HG03097 (cell line): ENCODE measurements around the gene TULP4.
"Not testable (repeated sequence)": the region's sequence is repeated elsewhere in the genome, so short reads cannot be mapped to it uniquely, and the experiment has no call there.

Experiments
- ATAC-seq: cut with Tn5 transposase; IDR thresholded peaks from one replicate; pipeline ENCODE4 v1.9.1; 2021; ENCODE audit not compliant: unreplicated experiment, low FRiP score

The TULP4 gene

GRCh38 chr6:158545043-158545966 is 233.0 kb downstream of the TULP4 start:
- ATAC-seq: no peak

GRCh38 chr6:158548418-158549161 is 236.3 kb downstream of the TULP4 start:
- no peak for ATAC-seq

- ATAC-seq: no peak
These were observed 240.0 kb downstream of the TULP4 start for GRCh38 chr6:158552055-158552795.

- ATAC-seq: no peak
These were observed 240.5 kb downstream of the TULP4 start for GRCh38 chr6:158552796-158553138.

GRCh38 chr6:158554611-158555361 is 242.5 kb downstream of the TULP4 start:
- no peak for ATAC-seq

GRCh38 chr6:158556113-158556512 is 243.8 kb downstream of the TULP4 start:
- ATAC-seq: no peak

- ATAC-seq: not testable (repeated sequence)
These were observed 244.8 kb downstream of the TULP4 start for GRCh38 chr6:158557110-158557509.

- no peak for ATAC-seq
These were observed 245.7 kb downstream of the TULP4 start for GRCh38 chr6:158557927-158558326.

GRCh38 chr6:158558415-158559306 is 246.4 kb downstream of the TULP4 start:
- ATAC-seq: no peak

GRCh38 chr6:158559338-158559894 is 247.2 kb downstream of the TULP4 start:
- ATAC-seq: no peak

- peak; percentile 81 for ATAC-seq
These were observed 247.9 kb downstream of the TULP4 start, which contains the start of gene TMEM181 for GRCh38 chr6:158559895-158560835. TMEM181 (plus strand) TSS chr6:158560091; CDS start chr6:158560225, 134 bp downstream.

GRCh38 chr6:158560836-158561320 is 248.6 kb downstream of the TULP4 start:
- ATAC-seq: no peak
